Gastrocnemius medialis (tissue), 4 donors: ENCODE measurements around the gene MED12. TPM values are rescaled to one million over a fixed set of nuclear protein-coding genes. Genes with fewer than 3 reads are reported as not detected.

ENCODE experiments used
- ATAC-seq, 2 donors: fragments of 150-250 bp; one replicate each; pipeline ENCODE4 v1.9.1; 2016
- DNase-seq, 2 donors: peaks; one replicate each; pipeline ENCODE4 v3.0.0-alpha.2; 2019
- H3K27ac ChIP-seq, 4 donors: fragments of 200-600 bp; sonication (generic); 1 replicate in 1 of 4; 2 replicates in 3 of 4; pipeline ENCODE4 v1.5.1; 2016 to 2018; ENCODE audit warnings: mild to moderate bottlenecking in 2 of 4, moderate library complexity in 1 of 4
- H3K27me3 ChIP-seq, 3 donors: fragments of 200-600 bp; sonication (generic) in 2 of 3; 1 replicate in 1 of 3; 2 replicates in 2 of 3; pipeline versions ENCODE4 v1.5.1 to v1.6.0; 2016 to 2019; ENCODE audit warnings: mild to moderate bottlenecking in 1 of 3, moderate library complexity in 1 of 3
- H3K36me3 ChIP-seq, 2 donors: fragments of 200-600 bp; sonication (generic) in 1 of 2; one replicate each; pipeline ENCODE4 v1.5.1; 2017 to 2018
- H3K4me1 ChIP-seq, 2 donors: fragments of 200-600 bp; sonication (generic) in 1 of 2; one replicate each; pipeline ENCODE4 v1.5.1; 2016 to 2017; ENCODE audit warnings: mild to moderate bottlenecking in 2 of 2
- H3K4me3 ChIP-seq, 4 donors: fragments of 200-600 bp; sonication (generic) in 3 of 4; 1 replicate in 1 of 4; 2 replicates in 3 of 4; pipeline ENCODE4 v1.5.1; 2016 to 2019; ENCODE audit warnings: mild to moderate bottlenecking in 2 of 4
- H3K9me3 ChIP-seq, 3 donors: fragments of 200-600 bp; sonication (generic) in 2 of 3; 1 replicate in 1 of 3; 2 replicates in 2 of 3; pipeline ENCODE4 v1.5.1; 2016 to 2019
- CTCF ChIP-seq, 5 experiments: fragments of 450-650 bp in 3 of 5; fragments of 200-600 bp in 2 of 5; sonication (generic) in 2 of 5; IDR thresholded peaks in 4 of 5; conservative IDR thresholded peaks in 1 of 5; 1 replicate in 4 of 5; 2 replicates in 1 of 5; pipeline ENCODE4 v1.5.1; 2016 to 2019; ENCODE audit warnings: antibody characterized with exemption in 5 of 5, mild to moderate bottlenecking in 3 of 5, moderate library complexity in 3 of 5
- POLR2A ChIP-seq, 2 donors: fragments of 450-650 bp; IDR thresholded peaks; one replicate each; pipeline ENCODE4 v1.6.1; 2017; ENCODE audit warnings: antibody characterized with exemption in 2 of 2, mild to moderate bottlenecking in 2 of 2, moderate library complexity in 2 of 2
- in situ Hi-C, 4 donors: fragments of 200-750 bp; cut with MboI; loops; one replicate each; pipeline versions ENCODE4 v1.15.0 to v1.8.0; 2017; ENCODE audit warnings: low sequenced_read_pairs in 4 of 4
- intact Hi-C: fragments of 100-400 bp; cut with DNase I; formaldehyde crosslinking; loops from one replicate; pipeline ENCODE4 v1.15.1; 2023; ENCODE audit warnings: low total_unique reads
- total RNA-seq, 4 donors: library from RNA; depleted of rRNA; stranded (reverse); fragments of >200 nt; gene quantifications; one replicate each; pipeline versions ENCODE4 v1.1.0 to v1.2.3, GENCODE V29; 2016

MED12 gene
- total RNA-seq, 4 donors from 2014 or later = 11.8 to 25.5 (median 17.4) TPM

GRCh38 chrX:71105628-71106027, 12.8 kb upstream of the MED12 start:
- no peaks in the 10 kb centered on the region for H3K9me3 ChIP-seq
- no peaks in the 10 kb centered on the region for H3K4me1 ChIP-seq
- TF ChIP-seq POLR2A (IDR thresholded peaks at IDR 0.05) (no peak), CTCF (IDR thresholded peaks at IDR 0.05 in 4 of 5, conservative IDR thresholded peaks at IDR 0.05 in 1 of 5) (no peak)
- ATAC-seq (no peak), DNase-seq (no peak)
- H3K4me3 ChIP-seq = no peak overlapping the region
- intact Hi-C loops = no loop called here
- H3K27ac ChIP-seq = no peak overlapping the region
- in situ Hi-C loops = no loop called here
- H3K36me3 ChIP-seq = no peaks in the 10 kb centered on the region
- no peaks in the 10 kb centered on the region for H3K27me3 ChIP-seq

GRCh38 chrX:71106427-71106826, 12.0 kb upstream of the MED12 start, which contains the start of gene CXorf65:
Gene CXorf65, minus strand, starts transcription at chrX:71106740. Its CDS starts 184 bp downstream, at chrX:71106556.
- no peak for TF ChIP-seq CTCF (IDR thresholded peaks at IDR 0.05 in 4 of 5, conservative IDR thresholded peaks at IDR 0.05 in 1 of 5)
- no peak for TF ChIP-seq POLR2A (IDR thresholded peaks at IDR 0.05)
- Histone ChIP-seq H3K36me3 (no peaks in the 10 kb centered on the region), H3K9me3 (no peaks in the 10 kb centered on the region), H3K4me1 (no peaks in the 10 kb centered on the region), H3K27me3 (no peaks in the 10 kb centered on the region), H3K4me3 (no peak within 1 kb of the TSS), H3K27ac (no peak within 1 kb of the TSS)
- in situ Hi-C loops (no loop called here), intact Hi-C loops (no loop called here)
- ATAC-seq = no peak
- no peak for DNase-seq

- intact Hi-C loops = no loop called here
Observed at GRCh38 chrX:71107245-71107644, 11.2 kb upstream of the MED12 start.

GRCh38 chrX:71107762-71108360, 10.5 kb upstream of the MED12 start:
- Histone ChIP-seq H3K27ac (no peak overlapping the region), H3K27me3 (no peaks in the 10 kb centered on the region), H3K36me3 (no peaks in the 10 kb centered on the region), H3K9me3 (no peaks in the 10 kb centered on the region), H3K4me3 (no peak overlapping the region), H3K4me1 (no peaks in the 10 kb centered on the region)
- DNase-seq = no peak
- TF ChIP-seq POLR2A (IDR thresholded peaks at IDR 0.05) (no peak), CTCF (IDR thresholded peaks at IDR 0.05 in 4 of 5, conservative IDR thresholded peaks at IDR 0.05 in 1 of 5) (no peak)
- in situ Hi-C loops (no loop called here), intact Hi-C loops (no loop called here)
- no peak for ATAC-seq

More at GRCh38 chrX:71107245-71107644, 11.2 kb upstream of the MED12 start:
- DNase-seq (no peak), ATAC-seq (no peak)
- Histone ChIP-seq H3K36me3 (no peaks in the 10 kb centered on the region), H3K27me3 (no peaks in the 10 kb centered on the region), H3K4me1 (no peaks in the 10 kb centered on the region), H3K9me3 (no peaks in the 10 kb centered on the region), H3K4me3 (no peak overlapping the region), H3K27ac (no peak overlapping the region)
- TF ChIP-seq POLR2A (IDR thresholded peaks at IDR 0.05) = no peak
- no peak for TF ChIP-seq CTCF (IDR thresholded peaks at IDR 0.05 in 4 of 5, conservative IDR thresholded peaks at IDR 0.05 in 1 of 5)
- in situ Hi-C loops = no loop called here

GRCh38 chrX:71109051-71109450, 9.3 kb upstream of the MED12 start:
- no peaks in the 10 kb centered on the region for H3K36me3 ChIP-seq
- H3K27me3 ChIP-seq = no peaks in the 10 kb centered on the region
- no peak for ATAC-seq
- no peak for DNase-seq
- TF ChIP-seq CTCF (IDR thresholded peaks at IDR 0.05 in 4 of 5, conservative IDR thresholded peaks at IDR 0.05 in 1 of 5) = no peak
- no peak for TF ChIP-seq POLR2A (IDR thresholded peaks at IDR 0.05)
- H3K4me1 ChIP-seq = no peaks in the 10 kb centered on the region
- intact Hi-C loops = no loop called here
- H3K4me3 ChIP-seq = no peak overlapping the region
- H3K9me3 ChIP-seq = no peaks in the 10 kb centered on the region
- H3K27ac ChIP-seq = no peak overlapping the region
- in situ Hi-C loops = no loop called here
